Effector memory CD4-positive, alpha-beta T cell (primary cell): ENCODE results near the gene CD52.
"Not testable (repeated sequence)": the region's sequence is repeated elsewhere in the genome, so short reads cannot be mapped to it uniquely, and the experiment has no call there.

Source experiments
- DNase-seq, 3 donors: peaks; one replicate each; pipeline ENCODE4 v3.0.0-alpha.2; 2020
- H3K27ac ChIP-seq: 2 replicates; pipeline ENCODE4 v1.7.0; 2013; ENCODE audit warnings: mild to moderate bottlenecking, low read length, moderate library complexity; ENCODE audit not compliant: insufficient read depth, poor library complexity, severe bottlenecking
- H3K27me3 ChIP-seq: replicated peaks from 2 replicates; pipeline ENCODE4 v1.7.0; 2013; ENCODE audit warnings: mild to moderate bottlenecking, low read length; ENCODE audit not compliant: insufficient read depth, control insufficient read depth, poor library complexity, severe bottlenecking
- H3K36me3 ChIP-seq: 2 replicates; pipeline ENCODE4 v1.7.0; 2013; ENCODE audit warnings: mild to moderate bottlenecking, low read length, moderate library complexity; ENCODE audit not compliant: control insufficient read depth, insufficient read depth
- H3K4me1 ChIP-seq: 2 replicates; pipeline ENCODE4 v1.7.0; 2013; ENCODE audit warnings: low read length, mild to moderate bottlenecking; ENCODE audit not compliant: control insufficient read depth, insufficient read depth, poor library complexity, severe bottlenecking
- H3K4me3 ChIP-seq: 2 replicates; pipeline ENCODE4 v1.7.0; 2013; ENCODE audit warnings: low read length, low read depth, mild to moderate bottlenecking; ENCODE audit not compliant: insufficient read depth, poor library complexity, severe bottlenecking
- H3K9me3 ChIP-seq: 2 replicates; pipeline ENCODE4 v1.7.0; 2013; ENCODE audit warnings: mild to moderate bottlenecking, low read length, moderate library complexity; ENCODE audit not compliant: control insufficient read depth

Gene CD52

DNA sequence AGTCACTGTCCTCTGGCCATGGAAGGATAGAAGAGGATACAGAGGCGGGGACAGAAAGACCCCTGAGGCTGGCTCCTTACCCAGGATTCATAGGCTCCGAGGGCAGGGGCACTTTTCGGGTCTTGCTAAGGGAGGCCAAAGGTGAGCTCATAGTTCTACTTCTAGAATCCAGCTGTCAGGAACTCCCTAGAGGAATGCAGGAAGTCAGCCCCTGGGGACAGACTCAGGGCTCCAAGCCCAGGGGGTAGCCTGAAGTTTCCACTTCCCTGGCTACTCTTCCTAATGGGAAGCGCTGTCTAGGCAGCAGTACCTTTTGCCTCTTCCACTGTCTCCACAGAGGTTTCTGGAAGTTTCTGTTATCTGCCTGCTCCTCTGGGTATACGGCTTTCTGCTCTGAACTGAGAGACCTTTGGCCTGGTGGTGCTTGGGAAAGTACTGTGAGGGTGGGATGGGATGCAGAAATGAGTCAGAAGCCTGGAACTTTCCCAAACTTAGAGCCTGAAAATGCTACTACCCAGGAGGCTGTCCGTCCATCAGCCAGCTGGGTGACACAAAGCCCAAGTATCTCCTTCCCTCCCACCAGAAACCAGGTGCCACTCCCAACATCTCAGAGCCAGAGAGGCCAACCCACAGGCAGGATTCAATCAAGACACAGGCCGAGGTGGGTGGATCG lies 14.9 kb upstream of the CD52 start:
- Histone ChIP-seq H3K4me3 (no peak overlapping the region), H3K27ac (no peak overlapping the region), H3K9me3 (no peaks in the 10 kb centered on the region), H3K27me3 (no peaks in the 10 kb centered on the region), H3K4me1 (peaks cover 19% of the 10 kb centered on the region), H3K36me3 (no peaks in the 10 kb centered on the region)
- DNase-seq = no peak

GRCh38 chr1:26305667-26306289 lies 12.0 kb upstream of the CD52 start:
- H3K4me1 ChIP-seq = peaks cover 19% of the 10 kb centered on the region
- H3K27me3 ChIP-seq = no peaks in the 10 kb centered on the region
- peak overlapping the region; percentile 76 for H3K27ac ChIP-seq
- no peak for DNase-seq
- H3K4me3 ChIP-seq = peak overlapping the region; percentile 71
- no peaks in the 10 kb centered on the region for H3K36me3 ChIP-seq
- no peaks in the 10 kb centered on the region for H3K9me3 ChIP-seq

DNA sequence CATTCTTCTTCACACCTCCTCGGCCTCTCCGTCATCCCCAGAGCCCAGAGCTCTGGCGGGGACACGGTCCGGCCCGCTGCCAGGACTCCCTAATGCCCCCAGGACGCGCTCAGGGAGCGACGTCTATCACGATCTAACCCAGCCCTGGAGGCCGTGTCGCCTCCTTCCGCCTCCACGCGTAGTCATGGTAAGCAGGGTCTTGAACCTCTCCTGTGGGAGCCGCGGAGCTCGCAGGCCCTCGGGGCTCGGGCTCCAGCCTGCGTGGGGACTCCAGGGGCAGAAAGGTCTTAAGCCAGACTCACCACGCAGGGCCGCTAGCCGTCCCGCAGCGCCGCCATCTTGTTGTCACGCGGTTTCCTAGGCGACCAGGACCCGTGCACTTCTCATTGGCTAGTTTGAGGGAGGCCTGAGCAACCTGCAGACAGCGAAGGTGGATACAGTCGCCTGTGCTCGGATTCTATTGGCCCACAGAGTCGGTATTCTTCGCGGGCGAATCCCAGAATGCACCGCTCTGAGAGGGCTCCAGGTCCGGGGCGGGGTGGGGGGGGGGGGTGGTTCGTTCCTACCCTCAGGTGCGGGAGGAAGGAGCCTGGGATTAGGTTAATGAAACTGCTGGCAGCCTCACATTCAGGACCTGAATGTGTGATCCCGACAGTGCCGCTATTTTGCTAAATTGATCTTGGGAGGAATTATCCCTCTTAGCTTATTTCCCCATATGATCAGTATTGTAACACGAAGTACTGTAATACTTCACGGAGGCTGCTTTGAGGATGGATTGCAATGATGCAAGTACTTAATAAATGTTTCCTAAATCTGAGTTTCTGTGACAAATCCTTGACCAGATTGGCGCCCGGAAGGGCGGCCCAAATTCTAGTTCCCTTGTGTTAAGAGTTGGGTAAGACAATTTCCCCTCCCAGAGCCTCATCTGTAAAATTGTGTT lies 11.2 kb upstream of the CD52 start, which contains the start of gene UBXN11:
Gene UBXN11 (minus strand): TSS at position 347 of the 940 bp plus-strand sequence. CDS start 3,753 bp downstream, outside the sequence.
- peak; percentile 87 to 92 (median 88) for DNase-seq
- Histone ChIP-seq H3K27me3 (no peaks in the 10 kb centered on the region), H3K36me3 (no peaks in the 10 kb centered on the region), H3K27ac (peak within 1 kb of the TSS; percentile 76), H3K4me1 (peaks cover 16% of the 10 kb centered on the region), H3K9me3 (no peaks in the 10 kb centered on the region), H3K4me3 (peak within 1 kb of the TSS; percentile 71)

GRCh38 chr1:26307363-26307781 lies 10.4 kb upstream of the CD52 start:
- no peaks in the 10 kb centered on the region for H3K9me3 ChIP-seq
- H3K4me1 ChIP-seq = peaks cover 16% of the 10 kb centered on the region
- H3K27ac ChIP-seq = peak overlapping the region; percentile 76
- H3K27me3 ChIP-seq = no peaks in the 10 kb centered on the region
- no peak overlapping the region for H3K4me3 ChIP-seq
- H3K36me3 ChIP-seq = no peaks in the 10 kb centered on the region
- no peak for DNase-seq

- Histone ChIP-seq H3K27ac (peak overlapping the region; percentile 76), H3K4me1 (peaks cover 16% of the 10 kb centered on the region)
- H3K4me3 ChIP-seq, H3K36me3 ChIP-seq, H3K27me3 ChIP-seq, DNase-seq, H3K9me3 ChIP-seq: not testable (repeated sequence)
Measured at GRCh38 chr1:26307966-26308899, 9.5 kb upstream of the CD52 start.

GRCh38 chr1:26314501-26314900 lies 3.3 kb upstream of the CD52 start:
- Histone ChIP-seq H3K27ac (no peak overlapping the region), H3K4me1 (peaks cover 37% of the 10 kb centered on the region)

GRCh38 chr1:26315874-26316850 lies 1.6 kb upstream of the CD52 start:
- DNase-seq = no peak
- Histone ChIP-seq H3K27ac (peak overlapping the region; percentile 74), H3K36me3 (peaks cover 11% of the 10 kb centered on the region), H3K27me3 (no peaks in the 10 kb centered on the region), H3K4me3 (no peak overlapping the region), H3K9me3 (no peaks in the 10 kb centered on the region), H3K4me1 (peaks cover 49% of the 10 kb centered on the region)

More at GRCh38 chr1:26314501-26314900, 3.3 kb upstream of the CD52 start:
- no peak overlapping the region for H3K4me3 ChIP-seq
- no peaks in the 10 kb centered on the region for H3K36me3 ChIP-seq
- H3K9me3 ChIP-seq = no peaks in the 10 kb centered on the region
- no peaks in the 10 kb centered on the region for H3K27me3 ChIP-seq
- no peak for DNase-seq

GRCh38 chr1:26317146-26317545 lies 612 bp upstream of the CD52 start:
- H3K36me3 ChIP-seq = peaks cover 21% of the 10 kb centered on the region
- H3K4me3 ChIP-seq = peak overlapping the region; percentile 73
- no peak for DNase-seq
- no peaks in the 10 kb centered on the region for H3K9me3 ChIP-seq
- peaks cover 59% of the 10 kb centered on the region for H3K4me1 ChIP-seq
- peak overlapping the region; percentile 74 for H3K27ac ChIP-seq
- no peaks in the 10 kb centered on the region for H3K27me3 ChIP-seq
